ENCODE data around the gene GALR3. TPM values are rescaled to one million over a fixed set of nuclear protein-coding genes. Genes with fewer than 3 reads are reported as not detected.
A peak's percentile ranks its signal among the peaks of the same experiment; 100 is the strongest.

Gene GALR3
- polyA plus RNA-seq, 3 donors = not detected

- H3K79me2 ChIP-seq (ENCODE audit: insufficient read depth, low read length) = no peaks in the 10 kb centered on the region
- H3K4me3 Mint-ChIP-seq = peak overlapping the region; percentile 68 to 90
- WGBS (ENCODE audit: insufficient coverage) = 11% methylated on average over 135 of the region's 135 CpGs
- H3K36me3 ChIP-seq (replicated peaks in 1 of 2; ENCODE audit: control insufficient read depth in 1 of 2, insufficient read depth in 2 of 2, low read length in 2 of 2) = peaks cover 0 to 11% of the 10 kb centered on the region in 2 donors
- H3K27ac Mint-ChIP-seq = no peak overlapping the region
- peak overlapping the region; percentile 64 for H3K4me2 ChIP-seq (replicated peaks; ENCODE audit: extremely low read depth, low read length, poor library complexity, severe bottlenecking)
- H3K4me1 Mint-ChIP-seq = peaks cover 6% of the 10 kb centered on the region
- H3K4me3 ChIP-seq (replicated peaks in 1 of 3; ENCODE audit: low read depth in 2 of 3, low read length in 3 of 3) = no peak overlapping the region
- peak overlapping the region; percentile 41 for H2AFZ ChIP-seq (ENCODE audit: insufficient read depth, low read depth, low read length, poor library complexity, severe bottlenecking)
- peaks cover 3 to 16% of the 10 kb centered on the region in 2 donors for H3K4me1 ChIP-seq (ENCODE audit: control insufficient read depth in 1 of 2, insufficient read depth in 2 of 2, low read length in 2 of 2)
- H3K36me3 Mint-ChIP-seq = peaks cover 10 to 15% of the 10 kb centered on the region in 2 donors
- peaks cover 0 to 19% of the 10 kb centered on the region in 2 donors for H3K27me3 ChIP-seq (ENCODE audit: control insufficient read depth in 2 of 2, insufficient read depth in 2 of 2, low read length in 2 of 2)
- DNase-seq = no peak
- H3K27me3 Mint-ChIP-seq (ENCODE audit: low read depth in 3 of 3) = peaks cover 21 to 34% (median 31%) of the 10 kb centered on the region in 3 donors
- H3K27ac ChIP-seq (ENCODE audit: low read depth in 1 of 2, low read length in 2 of 2) = no peak overlapping the region
- intact Hi-C loops (cut with micrococcal nuclease) = no loop called here
- no peaks in the 10 kb centered on the region for H4K20me1 ChIP-seq (ENCODE audit: insufficient read depth, low read length)
- no peak for TF ChIP-seq CTCF (IDR thresholded peaks at IDR 0.05)
- peak overlapping the region; percentile 21 for H3K9ac ChIP-seq (ENCODE audit: insufficient read depth, low read length, poor library complexity, severe bottlenecking)
- peaks cover 0 to 3% (median 0%) of the 10 kb centered on the region in 7 donors for H3K9me3 Mint-ChIP-seq
- no peaks in the 10 kb centered on the region for H3K9me3 ChIP-seq (replicated peaks in 1 of 2; ENCODE audit: control insufficient read depth in 1 of 2, insufficient read depth in 1 of 2, low read length in 2 of 2)
Measured at GRCh38 chr22:37824674-37825641, 1.8 kb downstream of the GALR3 start.

GRCh38 chr22:37827056-37827455 is 3.9 kb downstream of the GALR3 start:
- Histone ChIP-seq H3K79me2 (ENCODE audit: insufficient read depth, low read length) (no peaks in the 10 kb centered on the region), H3K27me3 (ENCODE audit: control insufficient read depth in 2 of 2, insufficient read depth in 2 of 2, low read length in 2 of 2) (peaks cover 0 to 13% of the 10 kb centered on the region in 2 donors), H4K20me1 (ENCODE audit: insufficient read depth, low read length) (no peaks in the 10 kb centered on the region), H3K9ac (ENCODE audit: insufficient read depth, low read length, poor library complexity, severe bottlenecking) (no peak overlapping the region), H2AFZ (ENCODE audit: insufficient read depth, low read depth, low read length, poor library complexity, severe bottlenecking) (no peak overlapping the region), H3K4me1 (ENCODE audit: control insufficient read depth in 1 of 2, insufficient read depth in 2 of 2, low read length in 2 of 2) (peaks cover 3 to 16% of the 10 kb centered on the region in 2 donors), H3K27ac (ENCODE audit: low read depth in 1 of 2, low read length in 2 of 2) (no peak overlapping the region), H3K36me3 (replicated peaks in 1 of 2; ENCODE audit: control insufficient read depth in 1 of 2, insufficient read depth in 2 of 2, low read length in 2 of 2) (peaks cover 19 to 32% of the 10 kb centered on the region in 2 donors), H3K4me3 (replicated peaks in 1 of 3; ENCODE audit: low read depth in 2 of 3, low read length in 3 of 3) (no peak overlapping the region), H3K9me3 (replicated peaks in 1 of 2; ENCODE audit: control insufficient read depth in 1 of 2, insufficient read depth in 1 of 2, low read length in 2 of 2) (no peaks in the 10 kb centered on the region), H3K4me2 (replicated peaks; ENCODE audit: extremely low read depth, low read length, poor library complexity, severe bottlenecking) (no peak overlapping the region)
- H3K27ac Mint-ChIP-seq = no peak overlapping the region
- intact Hi-C loops (cut with micrococcal nuclease) = no loop called here
- no peak for TF ChIP-seq CTCF (IDR thresholded peaks at IDR 0.05)
- H3K27me3 Mint-ChIP-seq (ENCODE audit: low read depth in 3 of 3) = peaks cover 9 to 22% (median 20%) of the 10 kb centered on the region in 3 donors
- H3K36me3 Mint-ChIP-seq = peaks cover 31 to 36% of the 10 kb centered on the region in 2 donors
- H3K4me3 Mint-ChIP-seq = no peak overlapping the region
- H3K4me1 Mint-ChIP-seq = peaks cover 3% of the 10 kb centered on the region
- DNase-seq = no peak
- H3K9me3 Mint-ChIP-seq = peaks cover 0 to 3% (median 0%) of the 10 kb centered on the region in 7 donors
- 88% methylated on average over 8 of the region's 9 CpGs for WGBS (ENCODE audit: insufficient coverage)

All from CD14-positive monocyte (primary cell).